SU-DHL-6 (cell line): ENCODE measurements around the gene FNDC11.

Source experiments
- H2AFZ ChIP-seq: fragments of 200-600 bp; sonication (generic); 2 replicates; pipeline ENCODE4 v1.6.1; 2014; ENCODE audit warnings: low read depth, mild to moderate bottlenecking, moderate library complexity, mixed read lengths, antibody characterized with exemption, low read length; ENCODE audit not compliant: severe bottlenecking
- H3F3A ChIP-seq: fragments of 200-600 bp; shearing (Covaris generic); 2 replicates; pipeline ENCODE4 v1.6.0; 2016; ENCODE audit warnings: antibody characterized with exemption, mild to moderate bottlenecking; ENCODE audit not compliant: insufficient read depth
- H3K27ac ChIP-seq: fragments of 200-600 bp; sonication (generic); 2 replicates; pipeline ENCODE4 v1.5.1; 2016; ENCODE audit warnings: low read depth, mild to moderate bottlenecking, low read length, moderate library complexity, mixed read lengths
- H3K27me3 ChIP-seq: fragments of 200-600 bp; sonication (generic), shearing (Covaris generic); 2 replicates; pipeline ENCODE4 v1.6.0; 2014; ENCODE audit warnings: mild to moderate bottlenecking, low read length
- H3K36me3 ChIP-seq: fragments of 200-600 bp; sonication (generic); 2 replicates; pipeline ENCODE4 v1.6.1; 2014; ENCODE audit warnings: mild to moderate bottlenecking, low read length, mixed read lengths
- H3K4me2 ChIP-seq: fragments of 300-600, 200-600 bp; shearing (Covaris generic), sonication (generic); 2 replicates; pipeline ENCODE4 v1.6.0; 2014; ENCODE audit warnings: low read length, low read depth, mild to moderate bottlenecking; ENCODE audit not compliant: poor library complexity, severe bottlenecking
- H3K4me3 ChIP-seq: fragments of 200-600 bp; sonication (generic); 2 replicates; pipeline ENCODE4 v1.5.1; 2014; ENCODE audit warnings: antibody characterized with exemption, low read length, mild to moderate bottlenecking, mixed read lengths; ENCODE audit not compliant: insufficient read depth, poor library complexity, severe bottlenecking
- H3K79me2 ChIP-seq: fragments of 200-600 bp; sonication (generic); 2 replicates; pipeline ENCODE4 v1.6.1; 2014; ENCODE audit warnings: mild to moderate bottlenecking, low read length, moderate library complexity; ENCODE audit not compliant: insufficient read depth
- H3K9ac ChIP-seq: fragments of 200-600 bp; sonication (generic); 2 replicates; pipeline ENCODE4 v1.7.0; 2014; ENCODE audit warnings: mild to moderate bottlenecking, low read length
- H3K9me2 ChIP-seq: fragments of 200-600 bp; sonication (generic); replicated peaks from 2 replicates; pipeline ENCODE4 v1.6.1; 2014; ENCODE audit warnings: low read length; ENCODE audit not compliant: insufficient read depth
- H3K9me3 ChIP-seq: fragments of 200-600 bp; sonication (generic); 2 replicates; pipeline ENCODE4 v1.6.1; 2014; ENCODE audit warnings: low read length, mixed read lengths; ENCODE audit not compliant: insufficient read depth
- H4K20me1 ChIP-seq: fragments of 200-600 bp; sonication (generic); 2 replicates; pipeline ENCODE4 v1.6.1; 2014; ENCODE audit warnings: low read depth, mild to moderate bottlenecking, antibody characterized with exemption, low read length, moderate library complexity, mixed read lengths
- EZH2phosphoT487 ChIP-seq: fragments of 200-600 bp; sonication (generic), shearing (Covaris generic); conservative IDR thresholded peaks from 2 replicates; pipeline ENCODE4 v1.6.1; 2018; ENCODE audit warnings: mild to moderate bottlenecking, antibody characterized with exemption, low read length, moderate library complexity, mixed read lengths
- TF ChIP-seq, protein P1 (sequence below): fragments of 200-600 bp; sonication (generic); IDR thresholded peaks from one replicate; pipeline ENCODE4 v1.5.1; 2017; ENCODE audit warnings: antibody characterized with exemption, mild to moderate bottlenecking, low read length, moderate library complexity; ENCODE audit not compliant: insufficient read depth, poor library complexity, severe bottlenecking

FNDC11 gene

DNA sequence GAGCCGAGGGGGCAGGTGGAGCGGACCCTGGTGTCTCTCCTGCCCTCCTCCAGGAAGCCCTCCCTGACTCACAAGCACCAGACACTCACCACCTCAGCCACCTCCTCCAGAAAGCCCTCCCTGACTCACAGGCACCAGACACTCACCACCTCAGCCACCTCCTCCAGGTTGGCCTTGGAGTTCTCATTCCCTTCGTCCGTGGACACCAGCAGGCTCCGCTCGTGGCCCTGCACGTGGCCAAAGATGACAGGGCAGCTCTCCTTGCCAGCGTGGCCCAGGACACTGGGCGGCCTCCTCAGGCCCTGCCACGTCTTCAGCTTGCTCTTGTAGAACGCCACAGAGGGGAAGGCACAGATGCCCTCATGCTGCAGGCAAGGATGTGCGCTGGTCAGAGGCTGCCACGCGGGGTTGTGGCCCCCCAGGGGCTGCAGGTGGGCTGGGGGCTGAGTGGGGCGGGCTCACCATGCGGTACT, 6.4 kb downstream of the FNDC11 start:
- H4K20me1 ChIP-seq: no peaks in the 10 kb centered on the region

DNA sequence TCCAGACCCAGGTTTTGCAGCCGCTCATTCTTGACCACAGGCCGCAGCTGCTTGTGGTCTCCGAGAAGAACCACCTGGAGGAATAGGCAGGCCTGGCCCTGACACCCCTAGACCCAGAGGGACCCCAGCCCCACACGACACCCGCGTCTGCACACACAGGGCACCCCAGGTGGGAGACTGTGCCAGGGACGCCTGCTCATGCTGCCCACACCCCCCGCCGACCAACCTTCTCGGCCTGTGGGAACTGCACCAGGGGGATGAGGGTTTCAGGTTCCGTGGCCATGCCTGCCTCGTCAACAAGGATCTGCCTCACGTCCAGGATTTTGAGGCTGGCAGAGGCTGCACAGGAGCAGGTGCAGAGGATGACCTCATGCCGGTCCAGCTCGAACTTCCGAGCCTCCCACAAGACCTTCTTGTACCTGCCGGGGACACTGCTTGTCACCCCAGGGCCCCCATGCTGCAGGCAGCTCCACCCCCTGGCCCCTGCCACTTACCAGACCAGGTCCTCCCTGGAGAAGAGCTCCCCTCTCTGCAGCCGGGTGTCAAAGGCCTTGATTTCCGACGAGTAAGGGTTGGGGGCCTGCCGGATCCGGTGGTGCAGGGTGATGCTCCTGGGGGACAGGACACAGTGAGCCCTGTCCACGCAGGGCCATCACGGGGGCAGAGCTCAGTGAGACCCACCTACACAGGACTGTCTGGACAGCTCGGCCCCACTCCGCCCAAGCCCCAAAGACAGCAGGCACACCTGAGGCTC, 7.1 kb downstream of the FNDC11 start:
- H3K9me3 ChIP-seq: no peaks in the 10 kb centered on the region
- no peaks in the 10 kb centered on the region for H4K20me1 ChIP-seq
- no peak overlapping the region for H3K27ac ChIP-seq
- H3F3A ChIP-seq: no peaks in the 10 kb centered on the region
- no peaks in the 10 kb centered on the region for H3K27me3 ChIP-seq
- TF ChIP-seq, protein P1, sequence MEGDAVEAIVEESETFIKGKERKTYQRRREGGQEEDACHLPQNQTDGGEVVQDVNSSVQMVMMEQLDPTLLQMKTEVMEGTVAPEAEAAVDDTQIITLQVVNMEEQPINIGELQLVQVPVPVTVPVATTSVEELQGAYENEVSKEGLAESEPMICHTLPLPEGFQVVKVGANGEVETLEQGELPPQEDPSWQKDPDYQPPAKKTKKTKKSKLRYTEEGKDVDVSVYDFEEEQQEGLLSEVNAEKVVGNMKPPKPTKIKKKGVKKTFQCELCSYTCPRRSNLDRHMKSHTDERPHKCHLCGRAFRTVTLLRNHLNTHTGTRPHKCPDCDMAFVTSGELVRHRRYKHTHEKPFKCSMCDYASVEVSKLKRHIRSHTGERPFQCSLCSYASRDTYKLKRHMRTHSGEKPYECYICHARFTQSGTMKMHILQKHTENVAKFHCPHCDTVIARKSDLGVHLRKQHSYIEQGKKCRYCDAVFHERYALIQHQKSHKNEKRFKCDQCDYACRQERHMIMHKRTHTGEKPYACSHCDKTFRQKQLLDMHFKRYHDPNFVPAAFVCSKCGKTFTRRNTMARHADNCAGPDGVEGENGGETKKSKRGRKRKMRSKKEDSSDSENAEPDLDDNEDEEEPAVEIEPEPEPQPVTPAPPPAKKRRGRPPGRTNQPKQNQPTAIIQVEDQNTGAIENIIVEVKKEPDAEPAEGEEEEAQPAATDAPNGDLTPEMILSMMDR: no peak
- TF ChIP-seq EZH2phosphoT487: no peak
- no peaks in the 10 kb centered on the region for H3K9me2 ChIP-seq
- no peak overlapping the region for H3K4me2 ChIP-seq
- no peaks in the 10 kb centered on the region for H3K79me2 ChIP-seq
- no peak overlapping the region for H2AFZ ChIP-seq
- H3K4me3 ChIP-seq: no peak overlapping the region
- no peaks in the 10 kb centered on the region for H3K36me3 ChIP-seq
- H3K9ac ChIP-seq: no peak overlapping the region

More for the DNA sequence above, 6.4 kb downstream of the FNDC11 start:
- no peak overlapping the region for H3K4me2 ChIP-seq
- no peak for TF ChIP-seq EZH2phosphoT487
- TF ChIP-seq, protein P1: no peak
- no peak overlapping the region for H3K27ac ChIP-seq
- no peak overlapping the region for H3K4me3 ChIP-seq
- H3K9me2 ChIP-seq: no peaks in the 10 kb centered on the region
- no peaks in the 10 kb centered on the region for H3K27me3 ChIP-seq
- H2AFZ ChIP-seq: no peak overlapping the region
- no peaks in the 10 kb centered on the region for H3K36me3 ChIP-seq
- no peak overlapping the region for H3K9ac ChIP-seq
- no peaks in the 10 kb centered on the region for H3F3A ChIP-seq
- no peaks in the 10 kb centered on the region for H3K9me3 ChIP-seq
- no peaks in the 10 kb centered on the region for H3K79me2 ChIP-seq

DNA sequence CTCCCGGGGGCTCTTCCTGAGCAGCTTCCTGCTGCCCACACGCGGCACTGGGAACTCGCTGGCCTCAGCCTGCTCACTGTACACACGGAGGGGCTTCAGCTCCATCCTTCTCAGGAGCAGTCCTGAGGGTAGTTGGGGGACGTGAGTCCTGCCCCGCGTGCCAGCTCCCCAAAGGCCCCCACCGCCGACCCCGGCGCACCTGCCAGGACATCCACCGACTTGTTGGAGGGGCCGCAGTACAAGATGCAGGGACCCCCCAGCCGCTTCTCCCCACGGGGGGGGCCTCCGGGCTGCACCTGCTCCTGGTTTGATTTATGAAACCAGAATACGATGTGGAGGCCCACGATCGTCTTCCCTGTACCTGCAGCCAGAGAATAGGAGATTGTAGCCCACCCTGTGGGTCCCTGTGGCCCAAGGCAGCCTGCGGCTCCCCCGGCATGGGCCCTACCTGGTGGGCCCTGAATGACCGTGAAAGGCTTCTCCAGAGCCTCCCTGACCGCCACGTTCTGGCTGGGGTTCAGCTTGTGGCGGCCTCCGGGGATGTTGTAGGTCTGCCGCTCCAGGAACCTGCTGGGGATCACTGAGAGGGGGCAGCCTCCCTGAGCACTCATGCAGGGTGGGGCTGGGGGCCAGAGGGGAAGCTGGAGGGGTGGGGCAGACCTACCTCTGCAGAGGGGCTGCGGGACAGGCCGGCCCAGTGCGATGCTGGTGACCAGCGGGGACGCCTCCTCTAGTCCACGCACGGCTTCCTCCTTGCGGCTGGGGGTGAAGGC, 7.9 kb downstream of the FNDC11 start:
- no peak overlapping the region for H3K4me3 ChIP-seq
- no peaks in the 10 kb centered on the region for H3K9me3 ChIP-seq
- no peak overlapping the region for H2AFZ ChIP-seq
- no peaks in the 10 kb centered on the region for H3K27me3 ChIP-seq
- H3K27ac ChIP-seq: no peak overlapping the region
- H3K4me2 ChIP-seq: no peak overlapping the region
- TF ChIP-seq EZH2phosphoT487: no peak
- TF ChIP-seq, protein P1: no peak
- H3K9me2 ChIP-seq: no peaks in the 10 kb centered on the region
- no peaks in the 10 kb centered on the region for H3K79me2 ChIP-seq
- H3F3A ChIP-seq: no peaks in the 10 kb centered on the region
- no peaks in the 10 kb centered on the region for H3K36me3 ChIP-seq
- H3K9ac ChIP-seq: no peak overlapping the region
- H4K20me1 ChIP-seq: no peaks in the 10 kb centered on the region
